Measurements from ENCODE around the gene TXNRD1.
"Not testable (repeated sequence)": the region's sequence is repeated elsewhere in the genome, so short reads cannot be mapped to it uniquely, and the experiment has no call there.

Gene TXNRD1

GRCh38 chr12:104215638-104216297, at the start of gene TXNRD1:
Gene TXNRD1 (plus strand): TSS chr12:104215779. CDS start chr12:104215803, 24 bp downstream.
- peak; percentile 63 for DNase-seq (ENCODE audit: low read depth)

GRCh38 chr12:104165801-104166200, 49.8 kb upstream of the TXNRD1 start:
- DNase-seq (ENCODE audit: low read depth): no peak

- DNase-seq (ENCODE audit: low read depth): no peak
Observed at GRCh38 chr12:104166465-104166864, 49.1 kb upstream of the TXNRD1 start.

GRCh38 chr12:104167519-104168458, 47.8 kb upstream of the TXNRD1 start:
- no peak for DNase-seq (ENCODE audit: low read depth)

- DNase-seq (ENCODE audit: low read depth): no peak
Observed at GRCh38 chr12:104168596-104168995, 47.0 kb upstream of the TXNRD1 start.

- no peak for DNase-seq (ENCODE audit: low read depth)
Observed at GRCh38 chr12:104171785-104172569, 43.6 kb upstream of the TXNRD1 start.

GRCh38 chr12:104172570-104172947, 43.0 kb upstream of the TXNRD1 start:
- no peak for DNase-seq (ENCODE audit: low read depth)

- not testable (repeated sequence) for DNase-seq (ENCODE audit: low read depth)
Observed at GRCh38 chr12:104173804-104174203, 41.8 kb upstream of the TXNRD1 start.

GRCh38 chr12:104175726-104176247, 39.8 kb upstream of the TXNRD1 start:
- no peak for DNase-seq (ENCODE audit: low read depth)

- DNase-seq (ENCODE audit: low read depth): no peak
Observed at GRCh38 chr12:104177336-104177662, 38.3 kb upstream of the TXNRD1 start.

- DNase-seq (ENCODE audit: low read depth): no peak
Observed at GRCh38 chr12:104177663-104178501, 37.7 kb upstream of the TXNRD1 start.

- DNase-seq (ENCODE audit: low read depth): no peak
Observed at GRCh38 chr12:104180374-104180773, 35.2 kb upstream of the TXNRD1 start.

GRCh38 chr12:104181313-104181712, 34.3 kb upstream of the TXNRD1 start:
- DNase-seq (ENCODE audit: low read depth): no peak

- DNase-seq (ENCODE audit: low read depth): no peak
Observed at GRCh38 chr12:104182144-104182543, 33.4 kb upstream of the TXNRD1 start.

GRCh38 chr12:104182621-104183378, 32.8 kb upstream of the TXNRD1 start:
- no peak for DNase-seq (ENCODE audit: low read depth)

GRCh38 chr12:104183443-104183842, 32.1 kb upstream of the TXNRD1 start:
- no peak for DNase-seq (ENCODE audit: low read depth)

GRCh38 chr12:104187446-104188155, 28.0 kb upstream of the TXNRD1 start:
- no peak for DNase-seq (ENCODE audit: low read depth)

- DNase-seq (ENCODE audit: low read depth): no peak
Observed at GRCh38 chr12:104188534-104188933, 27.0 kb upstream of the TXNRD1 start.

GRCh38 chr12:104189915-104190555, 25.5 kb upstream of the TXNRD1 start:
- no peak for DNase-seq (ENCODE audit: low read depth)

Measured in T-helper 22 cell (primary cell).